ENCODE results near the gene ARL8A.
"Not testable (repeated sequence)": the region's sequence is repeated elsewhere in the genome, so short reads cannot be mapped to it uniquely, and the experiment has no call there.

Gene ARL8A

DNA sequence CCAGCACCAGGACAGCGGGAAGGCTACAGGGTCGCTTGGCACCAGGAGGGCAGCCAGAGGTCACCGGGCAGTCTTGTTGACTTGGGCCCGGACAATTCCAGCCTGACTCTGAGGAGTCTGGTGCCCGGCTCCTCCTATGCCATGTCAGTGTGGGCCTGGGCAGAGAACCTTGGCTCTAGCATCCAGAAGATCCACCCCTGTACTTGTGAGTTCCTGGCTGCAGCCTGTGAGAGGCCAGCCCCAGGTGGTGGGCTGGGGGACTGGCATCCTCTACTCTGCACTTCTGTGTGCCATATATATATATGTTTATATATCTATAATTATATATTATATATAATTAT lies 27.4 kb upstream of the ARL8A start:
- no peak for DNase-seq

- DNase-seq = no peak
Measured at GRCh38 chr1:202171292-202172014, 26.9 kb upstream of the ARL8A start.

GRCh38 chr1:202170726-202171125 lies 26.2 kb upstream of the ARL8A start:
- DNase-seq = no peak

DNA sequence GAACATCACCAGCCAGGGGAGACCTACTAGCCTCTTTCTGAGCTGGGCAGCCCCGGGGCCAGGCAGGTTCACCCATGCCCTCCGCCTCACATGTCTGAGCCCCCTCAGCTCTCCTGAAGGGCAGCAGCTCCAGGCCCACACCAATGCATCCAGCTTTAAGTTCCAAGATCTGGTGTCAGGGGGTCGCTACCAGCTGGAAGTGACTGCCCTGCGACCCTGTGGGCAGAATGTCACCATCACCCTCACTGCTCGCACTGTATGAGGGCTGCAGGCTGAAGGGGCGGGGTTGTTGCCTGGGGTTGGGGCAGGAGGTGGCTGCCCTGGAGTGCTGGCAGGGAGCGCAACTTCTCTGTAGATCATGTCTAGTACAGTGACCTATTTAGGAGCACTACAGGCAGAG lies 24.3 kb upstream of the ARL8A start:
- no peak for DNase-seq

DNA sequence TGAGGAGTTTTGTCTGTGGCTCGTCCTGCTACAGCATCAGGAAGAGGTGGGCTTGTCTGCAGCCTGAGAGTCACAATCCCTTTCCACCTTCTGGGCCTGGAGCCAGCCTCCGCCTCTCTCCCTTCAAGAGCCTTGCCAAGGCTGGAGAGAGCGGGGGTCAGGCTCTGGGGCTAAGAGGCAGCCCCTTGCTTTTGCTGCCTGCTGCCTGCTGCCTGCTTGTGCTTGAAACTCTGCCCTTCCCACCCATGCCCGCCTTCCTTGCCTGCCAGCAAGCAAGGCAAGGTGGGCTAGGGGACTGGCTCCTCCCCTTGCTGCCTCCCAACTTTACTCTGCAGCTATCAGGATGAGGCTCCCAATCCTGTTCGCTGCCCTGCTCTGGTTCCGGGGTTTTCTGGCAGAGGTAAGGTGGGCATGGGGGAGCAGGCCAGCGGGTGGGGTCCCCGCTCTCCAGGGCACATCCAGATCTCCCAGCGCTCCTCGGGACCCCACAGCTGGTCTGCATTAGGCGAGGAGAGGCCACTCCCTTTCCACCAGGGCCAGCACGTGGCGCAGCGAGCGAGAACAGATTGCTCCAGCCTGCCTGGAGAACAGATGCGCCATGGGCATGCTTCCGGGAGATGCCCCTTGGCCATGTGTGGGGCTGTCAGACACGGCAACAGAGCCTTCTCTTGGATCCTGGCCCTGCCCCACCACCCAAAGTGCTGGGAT lies 23.3 kb upstream of the ARL8A start:
- peak; percentile 88 for DNase-seq

- DNase-seq = not testable (repeated sequence)
Measured at GRCh38 chr1:202167054-202167453, 22.5 kb upstream of the ARL8A start.

DNA sequence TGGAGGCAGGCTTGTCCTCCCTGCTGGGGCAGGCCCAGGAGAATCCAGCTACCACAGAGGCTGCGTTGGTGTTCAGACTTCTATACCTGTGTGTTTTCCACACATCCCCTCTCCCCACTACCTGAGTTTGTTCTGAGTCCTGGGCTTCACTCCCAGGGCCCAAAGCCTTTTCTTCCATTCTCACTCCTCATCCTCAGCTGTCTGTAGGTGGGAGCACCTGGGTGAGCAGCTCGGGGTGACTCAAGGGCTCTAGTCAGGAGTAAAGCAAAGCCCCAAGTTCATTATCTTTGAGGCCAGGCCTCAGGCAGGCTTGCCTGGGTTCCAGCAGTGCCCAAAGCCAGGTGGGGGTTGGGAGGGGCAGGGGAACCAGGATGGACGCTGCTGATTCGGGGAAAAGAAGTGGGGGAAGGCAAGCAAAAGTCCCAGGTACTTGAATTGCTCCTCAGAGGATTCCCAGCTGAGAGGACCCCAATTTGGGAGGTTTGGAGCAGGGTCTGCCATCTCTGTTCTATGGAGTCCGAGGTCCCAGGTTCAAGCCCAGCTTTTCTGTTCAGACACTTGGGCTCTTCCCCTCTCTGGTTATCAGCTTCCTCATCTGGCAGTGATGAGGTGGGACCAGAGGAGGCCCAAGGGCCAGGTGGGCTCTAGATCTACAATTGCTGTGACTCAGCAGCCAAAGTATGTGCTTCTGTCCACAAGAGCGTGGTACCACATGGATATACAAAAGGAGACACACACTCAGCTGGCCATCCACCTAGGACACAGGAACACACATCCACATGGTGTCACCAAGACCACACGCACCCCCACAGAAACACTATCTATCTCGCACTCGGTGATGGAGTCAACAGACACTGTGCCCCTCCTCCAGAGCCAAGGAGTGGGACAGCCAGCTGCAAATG lies 21.7 kb upstream of the ARL8A start:
- DNase-seq = no peak

DNA sequence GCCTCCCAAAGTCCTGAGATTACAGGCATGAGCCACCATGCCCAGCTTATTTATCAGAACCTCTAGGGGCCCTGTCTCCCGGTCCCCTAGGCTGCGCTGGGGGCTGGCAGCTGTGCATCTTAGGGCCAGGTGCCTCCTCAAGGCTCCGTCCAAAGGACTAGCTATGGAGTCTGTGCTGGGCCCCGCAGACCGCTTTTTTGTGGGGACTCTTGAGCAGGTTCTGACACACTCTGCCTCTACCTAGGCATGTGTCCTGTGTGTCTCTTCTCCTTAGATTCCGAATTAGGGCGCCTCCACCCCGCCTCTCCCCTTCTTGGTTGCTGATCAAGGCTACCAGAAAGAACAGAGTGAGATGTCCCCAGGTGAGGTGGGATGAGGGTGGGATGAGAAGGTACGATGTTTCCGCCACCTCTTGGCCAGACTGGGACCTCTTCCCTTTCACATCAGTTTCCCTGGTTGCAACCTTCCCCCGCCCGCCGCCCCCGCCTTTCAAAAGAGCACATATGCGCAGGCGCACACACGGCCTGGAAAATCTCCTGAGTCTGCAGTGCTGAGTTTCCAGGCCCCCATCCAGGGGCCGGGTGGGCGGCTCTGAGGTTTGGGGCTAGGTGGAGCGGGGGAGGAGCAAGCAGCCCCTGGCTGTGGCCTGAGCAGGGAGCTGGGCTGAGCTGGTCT lies 20.9 kb upstream of the ARL8A start:
- DNase-seq = no peak

GRCh38 chr1:202164271-202165037 lies 19.9 kb upstream of the ARL8A start:
- DNase-seq = no peak

GRCh38 chr1:202163281-202164270 lies 19.0 kb upstream of the ARL8A start:
- no peak for DNase-seq

GRCh38 chr1:202162418-202163280 lies 18.1 kb upstream of the ARL8A start:
- DNase-seq = no peak

DNA sequence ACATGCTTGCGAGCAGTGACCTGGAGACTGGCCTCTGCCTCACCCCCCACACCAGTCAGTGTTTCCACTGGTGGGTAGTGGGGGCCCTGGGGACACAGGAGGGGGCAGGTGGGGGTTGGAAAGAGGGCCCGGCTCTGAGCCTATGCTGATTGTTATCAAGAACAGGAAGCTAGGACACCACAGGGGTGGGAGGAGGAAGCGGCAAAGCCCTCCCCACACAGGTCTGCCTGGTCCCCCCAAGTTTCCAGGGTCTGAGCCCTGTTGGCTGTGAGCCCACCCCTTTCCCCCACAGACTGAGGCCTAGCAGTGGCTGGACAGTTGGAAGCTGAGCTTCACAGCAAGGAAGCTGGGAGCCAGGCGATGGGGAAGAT lies 17.5 kb upstream of the ARL8A start:
- no peak for DNase-seq

DNA sequence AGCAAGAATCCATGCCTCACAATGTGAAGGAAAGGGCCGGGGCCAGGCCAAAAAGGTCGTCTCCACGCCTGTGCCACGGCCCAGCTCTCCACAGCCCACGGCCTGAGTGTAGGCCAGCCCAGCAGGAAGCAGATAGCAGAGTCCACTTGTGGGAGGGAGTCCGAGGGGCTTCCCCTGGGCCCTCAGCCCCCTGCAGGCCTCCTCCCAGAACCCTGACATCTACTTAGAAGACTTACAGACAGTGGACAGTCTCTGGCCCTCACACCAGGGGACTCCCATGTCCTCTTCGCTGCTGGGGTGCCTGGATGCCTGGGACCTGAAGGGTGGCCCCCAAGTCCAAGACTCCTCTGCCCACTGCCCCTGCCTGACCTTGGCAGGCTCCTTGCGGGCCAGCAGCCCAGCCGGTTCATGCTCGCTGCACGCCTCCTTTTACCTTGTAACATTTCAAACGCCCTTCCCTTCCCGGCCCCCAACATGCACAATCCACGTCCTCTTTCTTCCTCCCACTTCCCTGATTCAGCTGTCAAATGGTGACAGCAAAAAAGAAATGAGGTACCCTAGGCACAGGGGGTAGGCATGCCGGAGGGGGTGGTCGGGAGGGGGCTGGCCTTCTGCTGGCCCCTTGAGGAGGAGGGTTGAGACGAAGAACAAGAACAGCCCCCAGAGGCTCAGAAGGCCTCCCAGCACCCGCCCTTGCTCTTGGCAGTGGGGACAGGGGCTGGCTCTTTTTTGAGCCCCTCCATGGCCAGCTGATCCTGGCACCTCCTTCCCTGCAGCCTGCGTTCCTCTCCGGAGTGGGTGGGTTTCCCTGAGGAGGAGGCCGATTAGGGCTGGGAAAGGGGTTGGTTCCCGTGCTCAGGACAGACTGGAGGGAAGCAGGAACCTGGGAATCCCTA lies 16.9 kb upstream of the ARL8A start:
- no peak for DNase-seq

GRCh38 chr1:202160377-202160940 lies 15.9 kb upstream of the ARL8A start, which contains the start of gene PTPN7:
TSS of gene PTPN7 (minus strand) at chr1:202160602. CDS start at chr1:202159402, 1,200 bp downstream.
- no peak for DNase-seq

GRCh38 chr1:202159534-202160371 lies 15.2 kb upstream of the ARL8A start:
- no peak for DNase-seq

DNA sequence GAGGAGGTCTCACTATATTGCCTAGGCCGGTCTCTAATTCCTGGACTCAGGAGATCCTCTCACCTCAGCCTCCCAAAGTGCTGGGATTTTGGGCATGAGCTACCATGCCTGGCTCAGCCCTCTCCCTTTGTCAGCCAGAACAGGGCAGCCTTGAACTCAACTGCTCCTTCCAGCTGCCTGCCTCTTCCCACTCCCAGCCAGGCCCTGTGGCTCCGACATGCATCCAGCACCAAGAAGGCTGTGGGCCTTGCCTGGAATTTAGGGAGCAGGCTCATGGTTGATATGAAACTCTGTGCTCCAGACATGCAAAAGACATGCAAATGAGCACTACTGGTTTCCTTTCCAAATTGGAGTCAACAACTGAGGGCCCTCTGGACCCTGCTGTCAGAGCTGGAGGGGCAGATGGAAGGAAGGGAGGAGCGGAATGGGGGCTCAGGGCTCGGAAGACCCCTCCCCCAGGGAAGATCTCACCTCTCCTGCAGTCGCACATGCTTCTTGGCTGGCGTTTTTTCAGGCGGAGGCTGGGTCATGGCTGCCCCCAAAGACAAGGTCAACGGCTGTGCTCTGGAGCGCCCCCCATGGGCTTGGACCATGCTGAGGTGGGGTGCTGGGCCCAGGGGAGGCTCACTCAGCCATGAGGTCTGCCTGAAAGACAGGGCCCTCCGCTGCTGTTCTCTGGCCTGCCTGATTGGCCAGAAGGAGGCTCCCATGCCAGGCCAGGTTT lies 14.4 kb upstream of the ARL8A start:
- no peak for DNase-seq

DNA sequence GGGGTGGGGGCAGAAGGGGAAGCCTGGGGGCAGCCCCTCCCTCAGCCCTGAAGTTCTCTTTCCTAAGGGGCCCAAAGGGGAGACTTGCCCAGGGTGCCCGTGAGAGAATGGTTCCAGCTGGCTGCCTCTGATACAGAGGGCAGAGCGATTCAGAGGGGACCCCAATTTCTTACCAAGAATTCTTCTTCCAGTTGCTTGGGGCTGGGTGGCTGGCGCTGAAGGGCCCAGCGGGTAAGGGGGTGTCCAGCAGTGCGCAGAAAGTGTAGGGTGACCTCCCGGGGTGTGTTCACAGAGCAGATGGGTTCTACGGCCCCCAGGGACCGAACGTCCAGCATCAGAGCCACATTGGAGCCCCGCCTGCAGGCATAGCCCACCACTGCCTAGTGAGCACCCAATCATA lies 13.4 kb upstream of the ARL8A start:
- DNase-seq = no peak
